Coronary artery (tissue), 2 donors: ENCODE results near the gene ARCN1.

Experiments used
- DNase-seq: peaks from one replicate; pipeline ENCODE4 v3.0.0-alpha.2; 2017; ENCODE audit warnings: low spot score
- H3K27ac ChIP-seq, 2 donors: fragments of 200-600 bp; sonication (generic); one replicate each; pipeline ENCODE4 v1.5.1; 2016 to 2019
- H3K4me3 ChIP-seq: fragments of 200-600 bp; sonication (generic); 2 replicates; pipeline ENCODE4 v1.5.1; 2016; ENCODE audit warnings: mild to moderate bottlenecking, moderate library complexity
- CTCF ChIP-seq: fragments of 200-600 bp; sonication (generic); IDR thresholded peaks from one replicate; pipeline ENCODE4 v1.5.1; 2019; ENCODE audit warnings: antibody characterized with exemption

The ARCN1 gene

GRCh38 chr11:118532852-118533768 lies 39.1 kb upstream of the ARCN1 start:
- Histone ChIP-seq H3K27ac (no peak overlapping the region), H3K4me3 (no peak overlapping the region)
- TF ChIP-seq CTCF = no peak
- DNase-seq = no peak

GRCh38 chr11:118533769-118534729 lies 38.2 kb upstream of the ARCN1 start:
- DNase-seq = peak; percentile 62
- H3K27ac ChIP-seq = no peak overlapping the region
- no peak for TF ChIP-seq CTCF
- no peak overlapping the region for H3K4me3 ChIP-seq

- DNase-seq = peak; percentile 43
- no peak for TF ChIP-seq CTCF
- H3K27ac ChIP-seq = no peak overlapping the region
- no peak overlapping the region for H3K4me3 ChIP-seq
Measured at GRCh38 chr11:118535261-118535660, 36.9 kb upstream of the ARCN1 start.

GRCh38 chr11:118536726-118537125 lies 35.5 kb upstream of the ARCN1 start:
- H3K4me3 ChIP-seq = no peak overlapping the region
- DNase-seq = peak; percentile 31
- H3K27ac ChIP-seq = no peak overlapping the region
- TF ChIP-seq CTCF = no peak

GRCh38 chr11:118537409-118537980 lies 34.7 kb upstream of the ARCN1 start:
- Histone ChIP-seq H3K4me3 (no peak overlapping the region), H3K27ac (no peak overlapping the region)
- DNase-seq = no peak
- no peak for TF ChIP-seq CTCF

GRCh38 chr11:118544010-118544646 lies 28.1 kb upstream of the ARCN1 start:
- no peak for TF ChIP-seq CTCF
- DNase-seq = peak; percentile 5
- Histone ChIP-seq H3K27ac (no peak overlapping the region), H3K4me3 (no peak overlapping the region)
